GM21717 (cell line): ENCODE data around the gene AFG1L.
A peak's percentile ranks its signal among the peaks of the same experiment; 100 is the strongest.
"Not testable (repeated sequence)": the region's sequence is repeated elsewhere in the genome, so short reads cannot be mapped to it uniquely, and the experiment has no call there.

Experiments
- ATAC-seq: cut with Tn5 transposase; IDR thresholded peaks from one replicate; pipeline ENCODE4 v1.9.1; 2021; ENCODE audit warnings: mild to moderate bottlenecking, moderate library complexity; ENCODE audit not compliant: unreplicated experiment

The AFG1L gene

DNA sequence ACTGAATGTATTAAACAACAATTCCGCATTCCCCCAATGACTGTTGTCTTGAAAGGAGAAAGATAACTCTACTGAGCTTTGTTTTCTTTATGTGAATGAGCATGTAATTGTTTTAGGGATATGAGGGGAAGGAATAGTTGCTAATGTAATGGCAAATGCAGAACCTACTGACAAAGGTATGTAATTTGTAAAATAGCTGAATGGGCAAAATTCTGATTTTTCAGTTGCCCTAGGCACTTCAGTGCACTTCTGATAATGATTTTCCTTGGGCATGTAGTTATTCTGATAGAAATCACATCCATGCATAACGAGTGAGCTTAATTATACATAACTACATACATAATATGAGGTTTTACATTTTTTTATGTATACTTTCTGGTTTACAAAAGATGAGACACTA, 212.5 kb downstream of the AFG1L start:
- no peak for ATAC-seq

DNA sequence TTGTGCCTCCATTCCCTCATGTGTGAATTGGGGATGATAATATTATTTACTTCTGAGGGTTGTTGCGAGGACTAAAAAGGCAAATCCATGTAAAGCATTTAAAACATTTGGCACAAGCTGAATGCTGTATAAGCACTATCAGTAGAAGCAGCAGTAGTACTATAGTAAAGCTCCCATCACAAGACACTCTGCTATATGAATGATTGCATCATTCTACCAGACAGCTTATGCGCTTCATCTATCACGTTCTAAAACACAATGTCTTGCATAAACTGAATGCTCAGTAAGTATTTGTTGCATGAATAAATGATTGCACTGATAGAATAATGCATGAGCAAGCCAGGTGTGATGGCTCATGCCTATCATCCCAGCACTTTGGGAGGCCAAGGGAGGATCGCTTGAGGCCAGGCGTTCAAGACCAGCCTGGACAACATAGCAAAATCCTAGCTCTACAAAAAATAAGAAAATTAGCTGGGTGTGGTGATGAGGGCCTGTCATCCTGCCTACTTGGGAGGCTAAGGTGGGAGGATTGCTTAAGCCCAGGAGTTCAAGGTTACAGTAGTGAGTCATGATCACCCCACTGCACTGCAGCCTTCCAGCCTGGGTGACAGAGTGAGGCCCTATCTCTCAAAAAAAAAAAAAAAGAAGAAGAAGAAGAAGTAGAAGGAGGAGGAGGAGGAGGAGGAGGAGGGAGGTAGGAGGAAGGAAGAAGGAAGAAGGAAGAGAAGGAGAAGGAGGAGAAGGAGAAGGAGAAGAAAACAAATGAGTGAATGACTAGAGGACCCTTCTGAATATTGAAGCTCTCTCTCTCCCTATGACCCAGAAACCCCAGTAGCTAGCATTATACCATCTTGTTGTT, 215.8 kb downstream of the AFG1L start:
- ATAC-seq = no peak

DNA sequence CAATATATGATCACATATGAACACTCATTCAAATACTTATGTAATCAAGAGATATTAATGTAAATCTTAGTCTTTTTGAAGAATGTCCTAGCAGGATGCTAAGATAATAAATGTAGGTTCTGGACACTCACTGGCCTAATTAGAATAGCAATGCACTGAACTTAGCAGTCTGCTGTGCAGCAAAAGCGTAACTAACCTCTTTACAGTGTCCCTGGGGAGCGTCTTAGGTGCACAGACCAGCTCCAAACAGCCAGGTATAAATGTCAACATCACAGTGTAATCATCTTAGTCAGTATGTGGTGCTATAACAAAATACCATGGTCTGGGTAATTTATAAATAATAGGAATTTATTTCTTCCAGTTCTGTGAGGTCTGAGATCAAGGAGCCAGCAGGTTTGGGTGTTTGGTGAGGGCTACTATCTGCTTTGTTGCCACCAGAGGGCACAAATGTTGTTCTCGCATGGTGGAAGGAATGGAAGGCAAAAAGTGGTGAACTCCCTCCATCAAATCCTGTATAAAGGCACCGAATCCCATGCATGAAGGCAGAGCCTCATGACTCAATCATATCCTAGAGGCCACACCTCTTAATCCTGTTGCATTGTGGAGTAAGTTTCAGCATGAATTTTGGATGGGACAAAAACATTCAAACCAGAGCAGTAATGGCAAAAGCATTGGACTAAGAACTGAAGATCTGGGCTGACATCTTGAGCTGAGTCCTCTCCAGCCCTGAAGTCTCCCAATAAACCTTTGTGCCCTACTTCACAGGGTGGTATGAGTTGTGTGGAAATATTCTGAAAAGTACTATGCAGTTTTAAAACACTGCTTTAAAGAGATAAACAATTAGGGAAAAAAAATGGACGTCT, 224.1 kb downstream of the AFG1L start:
- no peak for ATAC-seq

DNA sequence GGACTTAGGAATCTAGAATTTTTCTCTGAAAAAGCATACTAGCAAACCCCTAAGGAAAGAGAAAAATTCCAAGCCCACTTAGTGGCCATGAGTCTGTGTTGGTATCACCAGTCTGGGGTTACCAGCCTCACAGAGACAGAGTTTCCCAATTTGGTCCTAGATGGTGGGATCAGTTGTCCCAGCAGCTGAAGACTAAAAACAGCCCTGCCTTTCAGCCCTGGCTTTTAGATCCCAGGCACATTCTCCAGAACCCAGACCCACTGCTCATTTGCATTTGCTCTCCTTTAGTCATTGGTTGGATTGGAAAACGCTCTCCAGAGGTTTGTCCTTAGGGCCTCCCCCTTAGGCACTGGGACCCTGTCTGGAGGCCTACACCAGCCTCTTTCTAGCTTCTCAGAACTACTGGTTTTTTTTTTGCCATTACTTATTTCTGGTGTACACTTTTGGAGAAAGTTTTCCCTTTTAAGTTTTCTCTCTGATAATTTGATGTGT, 226.8 kb downstream of the AFG1L start:
- ATAC-seq = no peak

DNA sequence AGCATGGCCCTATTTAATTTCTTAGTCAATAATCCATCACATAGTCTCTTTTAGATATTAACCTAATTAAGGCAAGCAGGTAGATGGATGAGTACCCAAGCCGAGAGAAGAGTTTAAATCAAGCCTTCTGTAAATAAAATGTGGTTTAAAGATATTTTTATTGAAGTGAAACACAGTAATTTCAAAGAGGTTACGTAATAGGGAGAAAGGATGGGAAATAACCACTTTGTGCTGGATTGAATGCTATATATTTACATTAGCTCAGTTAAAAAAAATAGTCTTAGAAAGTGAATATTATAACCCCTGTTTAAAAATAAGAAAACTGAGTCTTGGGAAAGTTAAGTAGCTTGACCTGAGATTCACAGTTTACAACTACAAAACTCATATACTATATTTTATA, 228.8 kb downstream of the AFG1L start:
- ATAC-seq = no peak

DNA sequence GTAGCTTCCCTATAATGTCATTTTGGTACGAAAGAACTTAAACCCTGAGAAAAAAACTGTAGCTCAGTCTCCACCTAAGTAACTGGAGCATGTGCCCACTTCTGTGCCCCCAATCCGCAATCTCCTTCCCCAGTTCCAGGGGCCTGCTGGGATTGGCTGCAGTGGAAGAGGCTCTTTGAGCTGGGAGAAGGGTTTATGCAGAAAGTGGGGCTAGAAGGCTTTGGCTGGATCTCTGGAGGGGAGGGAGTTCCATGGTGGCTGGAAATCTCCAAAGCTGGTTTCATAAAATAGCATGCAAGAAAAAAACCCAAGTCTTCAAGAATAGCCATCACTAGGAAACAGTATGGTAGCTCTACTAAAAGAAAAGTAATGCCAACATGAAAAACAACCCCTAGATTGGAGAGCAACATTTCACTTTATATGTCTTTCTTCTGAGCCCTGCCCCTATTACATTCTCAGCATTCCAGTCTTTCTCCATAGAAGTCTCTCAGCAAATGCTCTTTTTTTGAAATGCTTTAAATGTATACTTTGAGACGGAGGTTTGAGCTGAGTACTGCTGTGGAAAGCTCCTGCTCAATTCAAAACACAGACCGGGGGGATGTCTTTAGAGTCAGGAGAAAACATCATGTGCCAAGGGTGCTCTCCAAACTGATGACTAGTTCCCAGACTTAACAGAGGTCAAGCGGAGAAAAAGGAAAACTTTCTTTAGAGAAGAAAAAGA, 229.8 kb downstream of the AFG1L start:
- no peak for ATAC-seq

DNA sequence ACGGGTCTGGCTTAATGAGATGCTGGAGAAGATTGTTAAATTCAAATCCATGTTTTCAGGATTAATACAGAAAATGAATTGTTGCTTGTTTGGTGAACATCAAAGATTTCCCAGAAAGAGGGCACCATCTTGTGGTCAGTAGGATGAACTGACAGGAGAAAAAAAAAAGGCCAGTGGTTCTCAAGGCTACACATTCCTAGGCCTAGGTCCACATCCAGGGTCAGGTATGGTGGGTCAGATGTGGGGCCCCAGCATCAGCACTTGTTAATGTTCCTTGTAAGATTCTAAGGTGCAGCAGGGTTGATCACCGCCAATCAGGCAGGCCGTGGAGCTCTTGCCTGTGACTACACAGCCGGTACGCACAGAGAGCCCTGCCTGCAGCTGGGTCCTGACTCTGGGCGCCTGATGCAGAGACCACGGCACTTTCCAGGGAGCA, 231.9 kb downstream of the AFG1L start:
- no peak for ATAC-seq

DNA sequence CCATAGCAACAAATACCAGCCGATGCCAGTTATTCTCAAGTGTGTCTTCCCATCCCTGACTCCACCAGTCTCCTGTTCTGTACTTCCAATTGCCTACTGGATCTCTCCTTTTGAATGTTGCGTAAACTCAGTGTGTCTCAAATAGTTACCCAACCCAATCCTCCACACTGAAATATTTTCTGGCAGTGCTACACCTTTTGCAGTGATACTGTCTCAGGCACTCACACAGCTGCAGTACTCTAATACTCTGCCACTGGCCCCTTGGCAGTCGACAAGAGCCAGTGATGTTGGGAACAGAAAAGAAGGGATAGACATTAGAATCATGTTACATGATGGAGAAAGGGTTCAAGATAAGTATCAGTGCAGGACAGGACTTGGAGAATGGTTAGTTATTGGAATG, 234.0 kb downstream of the AFG1L start:
- no peak for ATAC-seq

DNA sequence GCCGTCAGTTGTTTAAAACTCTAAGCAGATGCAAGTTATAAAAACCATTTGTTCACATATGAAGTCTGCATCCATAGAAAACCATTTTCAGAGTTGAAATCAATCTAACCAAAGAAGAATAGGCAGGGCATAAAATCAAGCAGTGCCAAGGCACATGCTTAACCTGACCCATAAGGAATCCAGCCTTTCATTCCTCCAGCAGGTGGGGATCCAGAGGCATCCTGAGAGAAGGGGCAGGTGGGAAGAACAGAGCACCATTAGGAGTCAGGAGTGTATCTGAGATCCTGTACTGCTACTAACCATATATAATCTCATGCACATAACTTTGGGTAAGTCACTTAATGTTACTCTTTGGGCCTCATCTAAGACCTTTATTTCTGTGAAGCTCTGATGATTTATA, 236.5 kb downstream of the AFG1L start:
- ATAC-seq = no peak

DNA sequence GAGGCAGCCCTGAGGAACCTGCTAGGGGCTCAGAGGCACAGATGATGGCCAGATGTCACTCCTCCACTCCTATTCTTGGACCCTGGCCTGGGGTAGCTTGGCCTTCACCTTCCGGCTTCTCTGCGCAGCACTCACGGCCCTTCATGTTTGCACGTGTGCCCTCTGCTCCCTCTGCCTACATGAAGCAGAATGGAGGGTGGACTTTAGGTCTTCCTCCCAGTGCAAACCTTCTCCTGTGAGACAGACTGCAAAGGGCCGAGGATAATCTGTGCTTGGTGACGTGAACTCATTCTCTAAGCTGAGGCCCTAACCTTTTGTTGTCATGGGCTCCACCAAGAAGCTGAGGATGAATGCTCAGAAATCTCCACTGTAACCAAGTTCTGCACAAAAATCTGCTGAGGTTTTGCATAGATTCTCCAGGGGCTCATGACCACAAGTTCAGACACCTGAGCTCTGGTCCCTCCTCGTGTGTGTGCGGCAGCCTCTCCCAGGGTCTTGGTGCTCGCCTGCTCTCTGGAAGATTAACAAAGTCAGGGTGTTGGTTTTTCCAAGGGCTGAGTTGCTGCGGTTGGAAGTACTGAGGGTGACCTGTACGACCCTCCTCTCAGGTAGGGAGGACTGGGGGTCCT, 240.4 kb downstream of the AFG1L start:
- no peak for ATAC-seq

DNA sequence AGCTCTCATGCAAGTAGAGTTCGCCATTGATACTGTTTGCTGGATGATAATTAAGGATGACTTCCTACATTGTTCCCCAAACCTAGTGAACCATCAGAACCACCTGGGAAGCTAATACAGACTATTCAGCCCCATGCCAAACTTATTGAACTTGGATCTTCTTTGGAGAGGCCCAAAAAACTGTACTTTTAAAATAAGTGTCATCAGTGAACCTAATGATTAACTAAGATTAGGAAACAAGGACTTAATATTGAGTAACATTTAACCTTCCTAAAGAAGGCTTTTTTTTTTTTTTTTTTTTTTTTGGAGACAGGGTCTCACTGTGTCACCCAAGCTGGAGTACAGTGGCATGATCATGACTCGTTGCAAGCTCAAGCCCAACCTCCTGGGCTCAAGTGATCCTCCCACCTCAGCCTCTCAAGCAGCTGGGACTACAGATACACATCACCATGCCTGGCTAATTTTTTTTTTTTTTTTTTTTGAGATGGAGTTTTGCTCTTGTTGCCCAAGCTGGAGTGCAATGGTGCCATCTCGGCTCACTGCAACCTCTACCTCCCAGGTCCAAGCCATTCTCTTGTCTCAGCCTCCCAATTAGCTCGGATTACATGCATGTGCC, 241.2 kb downstream of the AFG1L start:
- not testable (repeated sequence) for ATAC-seq

DNA sequence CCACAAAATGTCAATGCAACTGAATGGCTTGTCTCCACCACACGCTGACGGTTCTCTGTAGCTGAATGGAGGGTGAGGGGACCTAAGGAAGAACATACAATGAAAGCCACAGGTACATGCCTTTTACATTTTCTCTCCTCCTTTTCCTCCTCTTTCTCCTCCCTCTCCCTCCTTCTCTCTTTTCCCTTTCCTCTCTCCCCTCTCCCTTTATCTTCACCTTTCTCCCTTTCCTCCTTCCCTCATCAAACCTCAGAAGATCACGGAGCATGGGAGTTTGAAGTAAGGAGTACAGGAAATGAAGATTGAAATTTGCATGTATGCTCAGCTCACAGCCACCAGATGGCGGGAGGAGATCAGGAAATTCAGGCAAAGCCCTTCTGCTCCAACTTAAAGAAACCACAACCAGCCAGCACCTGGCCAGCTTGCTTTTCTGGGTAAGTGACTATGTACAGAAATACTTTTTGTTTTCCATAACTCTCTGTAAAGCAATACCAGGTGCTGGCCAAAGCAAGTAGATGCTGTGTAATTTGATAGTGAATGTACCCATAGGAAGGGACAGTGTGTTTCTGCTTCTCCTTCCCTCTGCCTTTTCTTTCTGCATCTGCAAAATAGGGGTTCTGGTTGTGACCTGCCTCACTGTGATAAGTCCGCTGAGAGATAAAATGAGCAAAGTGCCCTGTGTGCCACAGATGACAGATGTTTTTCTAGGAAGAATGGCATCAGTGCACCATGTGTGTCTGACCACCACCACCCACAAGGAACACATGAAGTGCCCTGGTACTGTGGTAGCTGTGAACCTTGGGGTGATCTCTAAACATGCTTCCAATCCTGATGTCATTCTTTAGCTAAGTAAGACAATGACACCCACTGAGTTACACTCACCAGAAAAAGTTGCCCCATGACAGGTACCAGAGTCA, 247.2 kb downstream of the AFG1L start:
- peak; percentile 69 for ATAC-seq

DNA sequence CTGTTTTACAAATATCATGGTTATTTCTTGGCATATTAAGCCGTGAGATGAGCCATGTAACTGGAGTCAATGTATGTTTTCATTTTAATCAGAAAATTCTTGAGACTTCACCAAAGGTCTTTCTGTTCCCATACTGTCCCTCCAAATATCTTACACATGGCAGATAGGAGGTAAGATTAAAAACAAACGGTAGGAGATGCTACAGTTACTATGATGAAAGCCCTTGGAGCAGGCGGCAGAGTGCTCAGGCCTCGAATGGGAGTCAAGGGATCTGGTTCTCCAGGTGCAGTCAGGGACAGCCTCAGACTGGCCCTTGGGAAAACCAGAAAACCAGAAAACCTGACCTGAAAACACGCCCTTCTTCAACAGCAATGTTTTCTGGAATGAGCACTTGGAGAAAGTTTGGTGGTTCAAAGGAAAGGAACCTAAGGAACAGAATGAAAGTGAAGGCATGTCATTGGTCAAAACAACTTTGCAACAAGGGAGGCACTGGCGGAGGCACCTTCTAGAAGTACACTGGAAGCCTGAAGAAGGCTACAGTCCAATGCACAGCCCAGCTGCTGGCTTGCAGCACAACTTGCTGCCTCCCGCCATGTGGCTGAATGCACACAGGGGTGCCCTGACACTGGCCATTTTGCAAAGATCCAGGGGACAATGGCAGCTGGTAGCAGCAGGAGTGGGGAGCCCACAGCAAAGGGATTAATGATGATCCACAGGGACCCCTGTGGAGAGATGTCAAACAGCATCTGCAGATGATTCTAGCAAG, 248.5 kb downstream of the AFG1L start:
- no peak for ATAC-seq

DNA sequence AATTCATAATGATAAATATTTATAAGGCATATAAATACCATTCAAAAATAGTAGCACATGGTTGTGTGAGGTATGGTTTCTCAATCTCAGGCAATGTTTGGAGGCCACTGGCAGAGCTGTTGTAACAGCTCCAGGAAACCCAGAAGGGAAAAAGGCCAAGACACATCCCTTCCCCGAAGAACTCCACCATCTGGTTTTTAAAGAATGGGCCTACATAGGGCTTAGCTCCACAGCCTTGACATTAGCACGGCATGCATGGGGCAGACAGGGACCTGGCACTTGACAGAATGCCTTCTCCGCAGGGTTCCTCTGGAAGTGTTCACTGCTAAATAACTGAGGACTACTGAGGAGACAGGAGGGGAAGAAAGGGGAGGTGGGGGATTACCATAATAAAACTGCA, 249.8 kb downstream of the AFG1L start:
- no peak for ATAC-seq

DNA sequence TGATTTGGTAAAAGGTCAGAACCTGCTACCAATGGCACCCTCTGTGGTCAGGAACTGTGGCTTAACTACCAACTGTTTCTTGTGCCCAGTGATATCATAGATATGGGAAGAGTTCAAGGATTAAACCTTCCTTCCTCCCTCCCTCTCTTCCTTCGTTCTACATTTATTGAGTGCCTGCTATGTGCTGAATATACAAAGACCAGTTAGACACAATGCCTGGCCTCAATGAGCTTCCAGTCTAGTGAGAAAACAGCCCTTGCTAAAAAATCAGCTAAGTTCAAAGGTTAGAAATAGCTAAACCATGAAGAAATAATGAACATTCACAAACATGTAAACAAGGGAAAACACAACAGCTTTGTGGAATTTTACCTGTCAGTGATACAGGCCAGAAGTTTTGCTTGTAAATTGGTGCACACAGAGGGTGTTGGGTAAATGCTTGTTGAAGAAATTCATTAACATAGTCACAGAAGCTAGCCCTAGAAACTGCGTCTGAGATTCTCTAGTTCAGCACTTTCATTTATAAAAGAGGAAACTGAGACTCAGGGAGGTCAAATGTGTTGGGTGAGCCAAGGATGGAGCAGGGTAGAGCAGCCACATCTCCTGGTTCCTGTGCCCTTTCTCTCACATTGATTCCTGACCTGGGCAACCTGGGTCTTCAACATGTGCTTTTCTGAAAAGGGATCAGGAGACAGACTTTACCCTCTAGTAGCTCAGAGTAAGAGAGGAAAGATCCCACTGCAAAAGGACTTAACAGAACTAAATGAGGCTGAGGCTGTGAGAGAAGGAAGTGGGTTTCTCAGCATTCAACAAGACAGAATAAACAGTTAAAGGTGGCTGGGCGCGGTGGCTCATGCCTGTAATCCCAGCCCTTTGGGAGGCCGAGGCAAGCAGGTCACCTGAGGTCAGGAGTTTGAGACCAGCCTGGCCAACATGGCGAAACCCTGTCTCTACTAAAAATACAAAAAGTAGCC, 251.5 kb downstream of the AFG1L start:
- no peak for ATAC-seq

DNA sequence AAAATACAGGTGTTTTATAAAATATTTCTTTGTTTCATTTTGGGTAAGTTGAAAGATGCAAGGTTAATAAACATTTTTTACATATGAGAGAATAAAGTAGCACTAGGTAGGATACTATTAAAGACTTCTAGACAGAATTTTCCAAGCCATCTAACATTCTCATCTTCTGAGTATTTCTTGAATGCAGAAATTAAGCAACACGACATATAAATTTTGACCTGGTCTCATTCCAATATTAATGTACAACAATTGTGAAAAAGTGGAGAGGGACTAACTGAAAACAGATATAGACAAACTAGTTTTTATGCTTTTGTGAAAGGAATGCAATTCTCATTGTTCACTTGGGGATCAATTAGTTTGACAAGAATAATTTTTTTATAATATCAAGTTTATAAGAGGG, 254.4 kb downstream of the AFG1L start:
- no peak for ATAC-seq

DNA sequence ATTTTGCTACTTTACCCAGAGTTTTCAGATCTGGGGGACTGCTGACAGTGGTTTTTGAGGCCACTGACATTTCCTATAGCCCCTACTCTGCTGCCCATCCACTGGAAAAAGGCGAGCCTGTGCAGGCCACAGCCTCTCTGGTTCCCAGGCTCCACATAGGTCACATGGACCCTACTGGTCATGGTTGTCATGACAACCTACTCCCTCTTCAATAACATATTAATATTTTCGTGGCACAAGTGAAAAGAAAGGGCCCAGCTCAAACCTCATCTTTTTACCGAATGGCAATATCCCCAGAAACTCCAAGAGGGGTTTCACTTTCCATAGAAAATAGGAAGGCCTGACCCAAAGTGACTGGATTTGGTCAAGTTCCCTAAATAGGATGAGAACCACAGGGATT, 254.9 kb downstream of the AFG1L start:
- no peak for ATAC-seq
